GM18519 (cell line): ENCODE results near the gene AGBL4.

Source experiments
- ATAC-seq: cut with Tn5 transposase; IDR thresholded peaks from one replicate; pipeline ENCODE4 v1.9.1; 2021; ENCODE audit warnings: mild to moderate bottlenecking, moderate library complexity; ENCODE audit not compliant: unreplicated experiment, low FRiP score

AGBL4 gene

GRCh38 chr1:48697066-48697707 lies 1326.6 kb downstream of the AGBL4 start:
- ATAC-seq, result peak; percentile 57

GRCh38 chr1:48695161-48695560 lies 1328.6 kb downstream of the AGBL4 start:
- no peak for ATAC-seq

GRCh38 chr1:48693674-48694320 lies 1330.0 kb downstream of the AGBL4 start:
- no peak for ATAC-seq

GRCh38 chr1:48693180-48693579 lies 1330.6 kb downstream of the AGBL4 start:
- ATAC-seq, result no peak

GRCh38 chr1:48692235-48692634 lies 1331.5 kb downstream of the AGBL4 start:
- ATAC-seq, result no peak

- peak; percentile 58 for ATAC-seq
Observed at GRCh38 chr1:48691429-48692001, 1332.2 kb downstream of the AGBL4 start.

- peak; percentile 80 for ATAC-seq
Observed at GRCh38 chr1:48688102-48688760, 1335.5 kb downstream of the AGBL4 start.

GRCh38 chr1:48687282-48688045 lies 1336.3 kb downstream of the AGBL4 start:
- no peak for ATAC-seq

- ATAC-seq, result no peak
Observed at GRCh38 chr1:48686159-48686558, 1337.6 kb downstream of the AGBL4 start.

GRCh38 chr1:48684381-48684780 lies 1339.4 kb downstream of the AGBL4 start:
- ATAC-seq, result no peak

GRCh38 chr1:48683839-48684238 lies 1339.9 kb downstream of the AGBL4 start:
- no peak for ATAC-seq

- no peak for ATAC-seq
Observed at GRCh38 chr1:48681476-48682305, 1342.1 kb downstream of the AGBL4 start.

GRCh38 chr1:48680411-48681035 lies 1343.2 kb downstream of the AGBL4 start:
- ATAC-seq, result no peak

GRCh38 chr1:48679859-48680258 lies 1343.9 kb downstream of the AGBL4 start:
- ATAC-seq, result no peak

GRCh38 chr1:48678710-48679505 lies 1344.8 kb downstream of the AGBL4 start:
- ATAC-seq, result no peak

GRCh38 chr1:48677306-48678287 lies 1346.2 kb downstream of the AGBL4 start:
- ATAC-seq, result no peak

GRCh38 chr1:48676822-48677221 lies 1346.9 kb downstream of the AGBL4 start:
- ATAC-seq, result no peak
